HG02981 (cell line): ENCODE results near the gene NUP50.

Experiments used
- ATAC-seq: cut with Tn5 transposase; IDR thresholded peaks from one replicate; pipeline ENCODE4 v1.9.1; 2021; ENCODE audit warnings: mild to moderate bottlenecking, moderate library complexity; ENCODE audit not compliant: unreplicated experiment

The NUP50 gene

GRCh38 chr22:45207981-45208664 lies 44.4 kb downstream of the NUP50 start:
- no peak for ATAC-seq

GRCh38 chr22:45208696-45208992 lies 44.9 kb downstream of the NUP50 start:
- no peak for ATAC-seq

- no peak for ATAC-seq
Observed at GRCh38 chr22:45208993-45209838, 45.5 kb downstream of the NUP50 start.

GRCh38 chr22:45210174-45210573 lies 46.4 kb downstream of the NUP50 start:
- no peak for ATAC-seq

GRCh38 chr22:45210577-45210976 lies 46.9 kb downstream of the NUP50 start:
- no peak for ATAC-seq

- ATAC-seq = no peak
Observed at GRCh38 chr22:45210991-45211390, 47.3 kb downstream of the NUP50 start.

GRCh38 chr22:45211435-45211834 lies 47.7 kb downstream of the NUP50 start:
- no peak for ATAC-seq

- no peak for ATAC-seq
Observed at GRCh38 chr22:45211848-45212247, 48.1 kb downstream of the NUP50 start.

- no peak for ATAC-seq
Observed at GRCh38 chr22:45212306-45212709, 48.6 kb downstream of the NUP50 start.

GRCh38 chr22:45212992-45213751 lies 49.4 kb downstream of the NUP50 start:
- ATAC-seq = no peak

- ATAC-seq = no peak
Observed at GRCh38 chr22:45216133-45217003, 52.6 kb downstream of the NUP50 start.

GRCh38 chr22:45217345-45217744 lies 53.6 kb downstream of the NUP50 start:
- no peak for ATAC-seq

GRCh38 chr22:45217806-45218205 lies 54.1 kb downstream of the NUP50 start:
- no peak for ATAC-seq

GRCh38 chr22:45218976-45219375 lies 55.3 kb downstream of the NUP50 start:
- ATAC-seq = no peak

- no peak for ATAC-seq
Observed at GRCh38 chr22:45221201-45221600, 57.5 kb downstream of the NUP50 start.

- no peak for ATAC-seq
Observed at GRCh38 chr22:45223304-45224117, 59.8 kb downstream of the NUP50 start.

GRCh38 chr22:45224331-45224730 lies 60.6 kb downstream of the NUP50 start:
- no peak for ATAC-seq

GRCh38 chr22:45224988-45225731 lies 61.4 kb downstream of the NUP50 start:
- ATAC-seq = no peak
